Measurements from ENCODE around the gene MRPL14. TPM values are rescaled to one million over a fixed set of nuclear protein-coding genes. Genes with fewer than 3 reads are reported as not detected.

Gene MRPL14
- total and polyA plus RNA-seq, 9 of the 15 experiments (the other 6 are each of a cell fraction or from before 2014, with no cell fraction given) = 126 to 424 (median 165) TPM

- no peak for TF ChIP-seq REST (IDR thresholded peaks at IDR 0.05; ENCODE audit: borderline replicate concordance)
- no peak for TF ChIP-seq REST (CRISPR knock-in tag; IDR thresholded peaks at IDR 0.05; ENCODE audit: low read depth)
- no peak for TF ChIP-seq ZNF717 (CRISPR knock-in tag; IDR thresholded peaks at IDR 0.05)
Measured at GRCh38 chr6:44147256-44147655, 20.0 kb upstream of the MRPL14 start (continued).

GRCh38 chr6:44146685-44147084 lies 19.4 kb upstream of the MRPL14 start:
- Histone ChIP-seq H3K27ac (ENCODE audit: extremely low read depth, low read depth, low read length) (no peak overlapping the region), H3K9me1 (ENCODE audit: control insufficient read depth, insufficient read depth, low read length) (no peaks in the 10 kb centered on the region), H4K20me1 (replicated peaks; ENCODE audit: control insufficient read depth, insufficient read depth, low read length) (no peaks in the 10 kb centered on the region; the same call in 1 of the 2 replicates), H3K4me2 (ENCODE audit: insufficient read depth, low read length) (no peak overlapping the region), H2AFZ (ENCODE audit: low read depth, low read length) (no peak overlapping the region), H3K4me1 (replicated peaks in 1 of 2; ENCODE audit: control insufficient read depth in 2 of 2, insufficient read depth in 2 of 2, low read length in 2 of 2) (peaks cover 0 to 3% of the 10 kb centered on the region in 2 experiments; a peak in 3 of 5 replicates), H3K9me3 (replicated peaks; ENCODE audit: control insufficient read depth, insufficient read depth, low read depth, low read length) (no peaks in the 10 kb centered on the region), H3K79me2 (ENCODE audit: control insufficient read depth, insufficient read depth, low read length) (no peaks in the 10 kb centered on the region), H3K4me3 (no peak overlapping the region), H3K36me3 (ENCODE audit: control insufficient read depth, insufficient read depth, low read length) (peaks cover 79% of the 10 kb centered on the region), H3K9ac (ENCODE audit: insufficient read depth in 1 of 2, low read depth in 2 of 2, low read length in 2 of 2) (no peak overlapping the region), H3K27me3 (ENCODE audit: control insufficient read depth in 2 of 2, insufficient read depth in 2 of 2, low read length in 2 of 2) (no peaks in the 10 kb centered on the region)
- intact Hi-C loops (cut with micrococcal nuclease) = no loop called here
- WGBS (ENCODE audit: insufficient coverage, low coverage, missing lambda C conversion rate) = 81% methylated on average over 8 of the region's 10 CpGs
- in situ Hi-C loops (cut with MboI) = no loop called here
- CTCF ChIA-PET (ENCODE audit: low intra/inter-chr PET ratio) = no interaction called here
- POLR2A ChIA-PET = no interaction called here
- FAIRE-seq (no peak), DNase-seq (ENCODE audit: extremely low read depth in 1 of 4, low spot score in 3 of 4) (no peak), ATAC-seq (no peak)
- BruUV-seq (replicated peaks) = no TSS peak
- TF ChIP-seq SMARCB1 (IDR thresholded peaks at IDR 0.05; ENCODE audit: insufficient read length, low read depth) (no peak), MAFG (tag; conservative IDR thresholded peaks at IDR 0.05) (no peak), ZC3H8 (IDR thresholded peaks at IDR 0.05) (no peak), PRPF4 (IDR thresholded peaks at IDR 0.05; ENCODE audit: insufficient read depth, low read depth, low read length, poor library complexity, severe bottlenecking) (no peak), ZNF511 (CRISPR knock-in tag; IDR thresholded peaks at IDR 0.05) (no peak), FOS (IDR thresholded peaks at IDR 0.05; ENCODE audit: extremely low read depth, insufficient read length) (no peak), MITF (IDR thresholded peaks at IDR 0.05) (no peak), BDP1 (IDR thresholded peaks at IDR 0.05; ENCODE audit: insufficient read depth, insufficient read length) (no peak), TCFL5 (CRISPR knock-in tag; conservative IDR thresholded peaks at IDR 0.05) (no peak), GATAD2B (IDR thresholded peaks at IDR 0.05; ENCODE audit: borderline replicate concordance) (no peak), SP1 (CRISPR knock-in tag; IDR thresholded peaks at IDR 0.05) (no peak)

Data from K562 (cell line).